Measurements from ENCODE around the gene USP44. TPM values are rescaled to one million over a fixed set of nuclear protein-coding genes. Genes with fewer than 3 reads are reported as not detected.
A peak's percentile ranks its signal among the peaks of the same experiment; 100 is the strongest.
"Not testable (repeated sequence)": the region's sequence is repeated elsewhere in the genome, so short reads cannot be mapped to it uniquely, and the experiment has no call there.

Gene USP44
- total RNA-seq, 1 experiment from 2014 or later, result not detected

DNA sequence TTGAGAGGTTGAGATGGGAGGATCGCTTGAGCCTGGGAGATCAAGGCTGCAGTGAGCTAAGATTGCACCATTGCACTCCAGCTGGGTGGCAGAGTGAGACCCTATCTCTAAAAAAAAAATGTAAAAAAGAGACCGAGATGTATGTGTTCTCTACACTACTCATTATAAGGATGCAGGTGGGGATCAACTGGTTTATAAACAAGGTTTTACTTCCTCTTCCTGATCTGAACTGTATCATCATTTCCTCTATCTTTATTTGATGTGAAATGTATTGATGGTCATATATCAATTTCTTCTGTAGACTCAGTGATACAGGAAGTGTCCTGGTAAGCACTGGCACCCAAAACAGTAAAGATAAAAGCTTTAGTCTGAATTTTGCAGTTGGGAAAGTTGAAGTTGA lies 20.1 kb upstream of the USP44 start:
- no peak for DNase-seq
- ChIA-PET CTCF (interaction anchor here (0.6 kb wide), 1 partner anchor 29 kb away, joined by 8 read pairs; no protein-coding TSS in a partner anchor), POLR2A (ENCODE audit: unreplicated experiment) (no interaction called here)
- TF ChIP-seq EZH2 (IDR thresholded peaks at IDR 0.05; ENCODE audit: low read length, unreplicated experiment) (no peak), EZH2phosphoT487 (IDR thresholded peaks at IDR 0.05; ENCODE audit: borderline replicate concordance, low read length) (no peak)
- TF ChIP-seq, protein P1, sequence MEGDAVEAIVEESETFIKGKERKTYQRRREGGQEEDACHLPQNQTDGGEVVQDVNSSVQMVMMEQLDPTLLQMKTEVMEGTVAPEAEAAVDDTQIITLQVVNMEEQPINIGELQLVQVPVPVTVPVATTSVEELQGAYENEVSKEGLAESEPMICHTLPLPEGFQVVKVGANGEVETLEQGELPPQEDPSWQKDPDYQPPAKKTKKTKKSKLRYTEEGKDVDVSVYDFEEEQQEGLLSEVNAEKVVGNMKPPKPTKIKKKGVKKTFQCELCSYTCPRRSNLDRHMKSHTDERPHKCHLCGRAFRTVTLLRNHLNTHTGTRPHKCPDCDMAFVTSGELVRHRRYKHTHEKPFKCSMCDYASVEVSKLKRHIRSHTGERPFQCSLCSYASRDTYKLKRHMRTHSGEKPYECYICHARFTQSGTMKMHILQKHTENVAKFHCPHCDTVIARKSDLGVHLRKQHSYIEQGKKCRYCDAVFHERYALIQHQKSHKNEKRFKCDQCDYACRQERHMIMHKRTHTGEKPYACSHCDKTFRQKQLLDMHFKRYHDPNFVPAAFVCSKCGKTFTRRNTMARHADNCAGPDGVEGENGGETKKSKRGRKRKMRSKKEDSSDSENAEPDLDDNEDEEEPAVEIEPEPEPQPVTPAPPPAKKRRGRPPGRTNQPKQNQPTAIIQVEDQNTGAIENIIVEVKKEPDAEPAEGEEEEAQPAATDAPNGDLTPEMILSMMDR (conservative IDR thresholded peaks at IDR 0.05; ENCODE audit: low read depth, low read length), result no peak
- no peak overlapping the region for H3K9ac ChIP-seq (ENCODE audit: low read length)
- no peaks in the 10 kb centered on the region for H3K79me2 ChIP-seq (ENCODE audit: low read length)
- H3K36me3 ChIP-seq (ENCODE audit: low read depth, low read length), result no peaks in the 10 kb centered on the region
- H2AFZ ChIP-seq (ENCODE audit: low read length), result no peak overlapping the region
- H3K27ac ChIP-seq (ENCODE audit: low read length), result no peak overlapping the region
- no peaks in the 10 kb centered on the region for H3K9me3 ChIP-seq (ENCODE audit: low read length)
- H3K4me2 ChIP-seq (ENCODE audit: low read length), result no peak overlapping the region
- no peaks in the 10 kb centered on the region for H4K20me1 ChIP-seq (ENCODE audit: low read length)
- H3K9me2 ChIP-seq (replicated peaks; ENCODE audit: low read length), result no peaks in the 10 kb centered on the region
- H3K4me1 ChIP-seq (ENCODE audit: insufficient read depth, low read length), result no peaks in the 10 kb centered on the region
- no peak for ATAC-seq
- no peaks in the 10 kb centered on the region for H3K27me3 ChIP-seq (ENCODE audit: low read length)
- no peaks in the 10 kb centered on the region for H3F3A ChIP-seq (ENCODE audit: low read length, unreplicated experiment)
- H3K4me3 ChIP-seq (ENCODE audit: low read length), result no peak overlapping the region
- BruUV-seq (replicated peaks), result no TSS peak
- intact Hi-C loops (cut with micrococcal nuclease), result no loop called here

DNA sequence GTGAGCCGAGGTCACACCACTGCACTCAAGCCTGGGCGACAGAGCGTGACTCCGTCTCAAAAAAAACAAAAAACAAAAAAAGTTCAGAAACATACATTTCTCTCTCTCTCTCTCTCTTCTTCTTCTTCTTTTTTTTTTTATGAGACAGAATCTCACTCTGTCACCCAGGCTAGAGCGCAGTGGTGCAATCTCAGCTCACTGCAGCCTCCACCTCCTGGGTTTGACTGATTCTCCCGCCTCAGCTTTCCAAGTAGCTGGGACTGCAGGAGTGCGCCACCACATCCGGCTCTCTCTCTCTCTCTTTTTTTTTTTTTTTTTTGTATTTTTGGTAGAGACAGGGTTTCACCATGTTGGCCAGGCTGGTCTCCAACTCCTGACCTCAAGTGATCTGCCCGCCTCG lies 16.8 kb upstream of the USP44 start:
- BruUV-seq (replicated peaks), result not testable (repeated sequence)

DNA sequence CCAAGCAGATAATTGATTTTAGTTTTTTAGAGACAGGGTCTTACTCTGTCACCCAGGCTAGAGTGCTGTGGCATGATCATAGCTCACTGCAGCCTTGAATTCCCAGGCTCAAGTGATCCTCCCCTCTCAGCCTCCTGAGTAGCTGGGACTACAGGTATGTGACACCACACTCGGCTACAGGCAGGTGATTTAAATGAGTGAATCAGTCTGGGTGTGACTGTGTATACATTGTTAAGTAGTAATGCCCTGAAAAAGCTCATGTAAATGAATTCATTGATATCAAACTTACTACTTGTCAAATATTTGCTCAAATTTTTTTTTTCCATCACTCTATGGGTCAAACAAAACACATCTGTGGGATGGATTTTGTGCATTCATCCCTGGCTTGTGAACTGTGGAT lies 6.3 kb upstream of the USP44 start:
- BruUV-seq (replicated peaks), result no TSS peak
- Histone ChIP-seq H3K9me3 (ENCODE audit: low read length) (no peaks in the 10 kb centered on the region), H3K4me3 (ENCODE audit: low read length) (no peak overlapping the region), H3K4me1 (ENCODE audit: insufficient read depth, low read length) (no peaks in the 10 kb centered on the region; the same call in 1 of the 2 replicates), H3K79me2 (ENCODE audit: low read length) (no peaks in the 10 kb centered on the region), H3F3A (ENCODE audit: low read length, unreplicated experiment) (no peaks in the 10 kb centered on the region), H3K27ac (ENCODE audit: low read length) (no peak overlapping the region), H3K9me2 (replicated peaks; ENCODE audit: low read length) (no peaks in the 10 kb centered on the region), H3K27me3 (ENCODE audit: low read length) (no peaks in the 10 kb centered on the region), H4K20me1 (ENCODE audit: low read length) (no peaks in the 10 kb centered on the region), H3K4me2 (ENCODE audit: low read length) (no peak overlapping the region), H2AFZ (ENCODE audit: low read length) (no peak overlapping the region), H3K9ac (ENCODE audit: low read length) (no peak overlapping the region), H3K36me3 (ENCODE audit: low read depth, low read length) (no peaks in the 10 kb centered on the region)
- TF ChIP-seq EZH2 (IDR thresholded peaks at IDR 0.05; ENCODE audit: low read length, unreplicated experiment) (no peak), EZH2phosphoT487 (IDR thresholded peaks at IDR 0.05; ENCODE audit: borderline replicate concordance, low read length) (no peak)
- TF ChIP-seq, protein P1 (conservative IDR thresholded peaks at IDR 0.05; ENCODE audit: low read depth, low read length), result no peak
- intact Hi-C loops (cut with micrococcal nuclease), result no loop called here
- CTCF ChIA-PET, result interaction anchor here (1.1 to 1.2 kb wide), 2 partner anchors 17 to 23 kb away, joined by 5 read pairs; no protein-coding TSS in a partner anchor
- peak; percentile 87 for ATAC-seq
- POLR2A ChIA-PET (ENCODE audit: unreplicated experiment), result no interaction called here
- peak; percentile 34 for DNase-seq

More for the DNA sequence above, 16.8 kb upstream of the USP44 start:
- H2AFZ ChIP-seq (ENCODE audit: low read length); H3K36me3 ChIP-seq (ENCODE audit: low read depth, low read length); H3K27ac ChIP-seq (ENCODE audit: low read length); POLR2A ChIA-PET (ENCODE audit: unreplicated experiment); H3K9me3 ChIP-seq (ENCODE audit: low read length); DNase-seq; H3K4me3 ChIP-seq (ENCODE audit: low read length); intact Hi-C loops (cut with micrococcal nuclease); H3K79me2 ChIP-seq (ENCODE audit: low read length); H3K4me1 ChIP-seq (ENCODE audit: insufficient read depth, low read length); CTCF ChIA-PET; H4K20me1 ChIP-seq (ENCODE audit: low read length); ATAC-seq; H3K4me2 ChIP-seq (ENCODE audit: low read length); H3K9ac ChIP-seq (ENCODE audit: low read length); H3K27me3 ChIP-seq (ENCODE audit: low read length); H3K9me2 ChIP-seq (replicated peaks; ENCODE audit: low read length); H3F3A ChIP-seq (ENCODE audit: low read length, unreplicated experiment): not testable (repeated sequence)

Data from PC-3 (cell line).